HG02981 (cell line): ENCODE results near the gene FCN3.
"Not testable (repeated sequence)": the region's sequence is repeated elsewhere in the genome, so short reads cannot be mapped to it uniquely, and the experiment has no call there.

Experiments
- ATAC-seq: cut with Tn5 transposase; IDR thresholded peaks from one replicate; pipeline ENCODE4 v1.9.1; 2021; ENCODE audit warnings: mild to moderate bottlenecking, moderate library complexity; ENCODE audit not compliant: unreplicated experiment

FCN3 gene

GRCh38 chr1:27400082-27400962, 25.7 kb upstream of the FCN3 start:
- no peak for ATAC-seq

- no peak for ATAC-seq
These were observed 24.8 kb upstream of the FCN3 start for GRCh38 chr1:27399251-27400025.

- ATAC-seq, result no peak
These were observed 24.0 kb upstream of the FCN3 start for GRCh38 chr1:27398405-27399149.

GRCh38 chr1:27397749-27398148, 23.1 kb upstream of the FCN3 start:
- no peak for ATAC-seq

- ATAC-seq, result no peak
These were observed 22.5 kb upstream of the FCN3 start for GRCh38 chr1:27397110-27397509.

GRCh38 chr1:27395441-27396195, 21.0 kb upstream of the FCN3 start:
- no peak for ATAC-seq

- no peak for ATAC-seq
These were observed 20.3 kb upstream of the FCN3 start for GRCh38 chr1:27394925-27395324.

- no peak for ATAC-seq
These were observed 19.6 kb upstream of the FCN3 start for GRCh38 chr1:27394282-27394658.

- ATAC-seq, result no peak
These were observed 19.1 kb upstream of the FCN3 start for GRCh38 chr1:27393641-27394281.

- ATAC-seq, result no peak
These were observed 18.4 kb upstream of the FCN3 start for GRCh38 chr1:27392778-27393635.

GRCh38 chr1:27392096-27392777, 17.6 kb upstream of the FCN3 start, which contains the start of gene GPR3:
TSS of gene GPR3 (plus strand) at chr1:27392622. CDS start at chr1:27393799, 1,177 bp downstream.
- ATAC-seq, result peak; percentile 81

- ATAC-seq, result no peak
These were observed 17.0 kb upstream of the FCN3 start for GRCh38 chr1:27391511-27392095.

- ATAC-seq, result no peak
These were observed 13.8 kb upstream of the FCN3 start for GRCh38 chr1:27388337-27389005.

GRCh38 chr1:27384797-27385196, 10.2 kb upstream of the FCN3 start:
- ATAC-seq, result not testable (repeated sequence)

GRCh38 chr1:27383661-27384060, 9.0 kb upstream of the FCN3 start:
- ATAC-seq, result no peak

GRCh38 chr1:27383039-27383605, 8.5 kb upstream of the FCN3 start, which contains the start of gene CD164L2:
TSS of gene CD164L2 (minus strand) at chr1:27383333. CDS start at chr1:27383239, 94 bp downstream.
- no peak for ATAC-seq
